COR-L47 (cell line): Measurements from ENCODE around the gene PRKCD.

Experiments
- DNase-seq: peaks from one replicate; lab custom pipeline; 2025; lab: John Stamatoyannopoulos, UW

Gene PRKCD

DNA sequence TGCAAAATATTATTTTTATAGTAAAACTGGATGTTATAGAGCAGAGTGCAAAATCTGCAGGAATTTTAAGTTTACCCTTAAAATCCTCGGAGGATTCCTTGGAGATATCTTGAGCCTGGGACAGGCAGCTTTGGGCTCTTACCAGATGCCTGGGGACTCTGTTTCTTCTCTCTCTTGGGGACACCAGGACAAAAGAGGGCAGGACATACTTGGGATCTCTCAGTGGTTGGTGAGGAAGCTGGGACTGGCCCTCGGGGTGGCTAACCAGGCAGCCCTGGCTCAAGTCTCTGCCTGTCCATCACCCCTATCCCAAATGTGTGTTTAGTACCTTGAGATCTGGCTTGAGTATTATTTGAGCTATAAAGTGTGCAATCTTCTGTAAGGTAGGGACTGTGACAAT is 56.2 kb downstream of the PRKCD start:
- DNase-seq: no peak

DNA sequence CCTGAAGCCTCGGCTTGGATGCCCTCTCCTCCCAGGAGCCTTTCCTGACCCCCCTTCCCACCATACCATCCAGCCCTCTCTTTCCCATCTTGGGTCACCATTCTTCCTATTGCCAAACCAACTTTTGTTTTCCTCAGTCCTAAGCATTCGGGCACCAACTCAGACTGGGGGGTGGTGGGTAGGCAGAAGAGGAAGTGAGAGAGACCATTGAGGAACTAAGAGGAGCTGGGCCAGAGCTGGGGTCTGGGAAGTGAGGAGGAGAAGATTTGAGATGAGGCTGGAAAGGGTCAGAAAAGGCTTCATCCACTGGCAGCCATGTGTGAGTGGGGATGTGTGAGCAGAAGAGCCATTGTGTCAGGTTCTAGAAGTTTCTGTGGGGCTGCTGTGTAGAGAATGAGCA is 57.1 kb downstream of the PRKCD start:
- DNase-seq: no peak

DNA sequence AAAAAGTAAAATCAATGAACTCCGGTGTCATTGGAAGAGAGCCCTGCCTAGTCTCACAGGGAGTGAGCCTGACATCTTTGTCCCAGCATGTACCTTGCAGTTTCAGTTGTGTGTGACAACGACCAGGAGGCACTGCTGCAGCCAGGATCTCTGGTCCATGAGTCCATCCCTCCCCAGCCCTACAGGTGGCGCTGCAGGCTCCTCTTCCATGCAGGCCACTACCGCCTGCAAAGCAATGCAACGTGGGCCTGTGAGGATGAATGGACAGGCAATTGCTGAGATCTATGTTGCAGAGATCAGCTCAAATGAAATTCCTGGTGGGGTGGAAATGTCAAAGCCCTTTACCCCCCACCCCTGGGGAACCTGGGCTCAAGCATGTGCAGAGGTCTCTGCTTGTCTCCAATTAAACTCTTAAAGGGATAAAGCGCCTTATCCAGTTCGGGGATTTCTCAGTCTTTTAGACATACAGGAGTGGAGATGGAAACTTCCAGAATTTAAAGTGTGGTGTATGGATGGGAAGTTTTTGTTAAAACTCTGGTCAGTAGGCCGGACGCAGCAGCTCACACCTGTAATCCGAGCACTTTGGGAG is 59.0 kb downstream of the PRKCD start:
- peak; percentile 21 for DNase-seq

DNA sequence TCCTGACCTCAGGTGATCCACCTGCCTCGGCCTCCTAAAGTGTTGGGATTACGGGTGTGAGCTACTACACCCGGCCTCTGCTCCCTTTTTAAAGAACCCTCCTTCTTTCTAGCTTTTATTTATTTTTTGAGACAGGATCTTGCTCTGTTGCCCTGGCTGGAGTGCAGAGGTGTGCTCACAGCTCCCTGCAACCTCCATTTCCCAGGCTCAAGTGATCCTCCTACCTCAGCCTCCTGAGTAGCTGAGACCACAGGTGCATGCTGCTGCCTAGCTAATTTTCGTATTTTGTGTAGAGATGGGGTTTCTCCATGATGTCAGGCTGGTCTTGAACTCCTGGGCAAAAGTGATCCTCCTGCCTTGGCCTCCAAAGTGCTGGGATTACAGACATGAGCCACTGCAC is 60.3 kb downstream of the PRKCD start:
- DNase-seq: no peak

DNA sequence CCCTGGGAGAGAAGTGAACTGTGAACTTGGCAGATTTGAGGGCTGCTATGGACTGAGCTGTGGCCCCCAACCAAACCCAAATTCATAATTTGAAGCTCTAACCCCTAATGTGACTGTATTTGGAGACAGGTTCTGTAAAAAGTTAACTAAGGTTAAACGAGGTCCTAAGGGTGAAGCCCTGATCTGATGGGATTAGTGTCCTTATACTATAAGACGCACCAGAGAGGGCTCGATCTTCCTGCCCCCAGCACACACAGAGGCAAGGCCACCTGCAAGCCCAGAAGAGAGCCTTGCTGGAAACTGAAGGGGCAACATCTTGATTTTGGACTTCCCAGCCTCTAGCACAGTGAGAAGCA is 60.8 kb downstream of the PRKCD start:
- no peak for DNase-seq

DNA sequence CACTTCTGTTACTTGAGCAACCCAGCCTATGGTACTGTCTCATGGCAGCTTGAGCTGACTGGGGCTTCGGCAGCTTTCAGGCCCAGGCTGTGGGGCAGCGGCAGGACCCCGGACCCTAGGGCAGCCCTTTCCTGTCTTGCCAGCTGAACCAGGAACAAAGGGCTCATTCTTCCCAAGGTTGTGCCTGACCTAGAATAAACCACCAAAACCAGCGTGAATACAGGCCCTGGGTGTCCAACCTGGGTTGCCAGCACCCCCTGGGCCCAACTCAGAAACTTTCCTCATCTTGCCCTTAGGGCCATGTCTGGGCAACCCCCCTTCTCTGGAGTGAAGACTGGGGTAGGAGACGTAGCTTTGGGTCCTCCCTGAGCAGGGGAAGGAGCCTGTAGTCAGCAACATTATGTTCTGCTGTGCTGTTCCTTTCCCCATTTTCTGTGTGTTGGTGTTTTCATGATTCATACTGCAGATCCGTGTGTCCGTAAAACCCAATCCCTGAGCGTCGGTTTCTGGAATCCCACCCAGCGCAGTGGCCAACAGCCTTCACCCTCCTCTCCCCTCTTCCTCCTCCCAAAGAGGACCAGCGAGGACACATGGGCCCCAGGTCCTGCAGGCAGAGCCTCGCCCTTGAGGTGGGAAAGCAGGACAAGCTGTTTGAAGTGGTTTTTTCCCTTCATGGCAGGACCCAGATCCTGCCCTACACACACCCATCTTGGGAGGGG is 61.3 kb downstream of the PRKCD start:
- no peak for DNase-seq

DNA sequence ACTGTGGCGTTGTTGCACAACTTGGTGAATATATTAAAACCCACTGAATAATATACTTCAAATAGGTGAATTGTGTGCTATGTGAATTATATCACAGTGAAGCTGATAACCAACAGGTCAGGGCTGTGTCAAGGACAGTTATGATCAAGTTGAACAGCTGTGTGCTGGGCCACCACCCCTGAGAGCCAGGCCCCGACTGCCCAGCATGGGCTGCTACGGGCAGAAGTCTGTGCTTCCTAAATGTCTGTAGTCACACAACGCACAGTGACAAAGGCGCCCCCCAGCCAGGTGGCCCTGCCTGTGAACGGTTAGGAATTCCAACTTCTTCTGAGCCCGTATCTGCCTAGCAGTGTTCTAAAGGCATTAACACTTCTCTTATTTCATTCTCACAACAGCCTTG is 62.0 kb downstream of the PRKCD start:
- no peak for DNase-seq

DNA sequence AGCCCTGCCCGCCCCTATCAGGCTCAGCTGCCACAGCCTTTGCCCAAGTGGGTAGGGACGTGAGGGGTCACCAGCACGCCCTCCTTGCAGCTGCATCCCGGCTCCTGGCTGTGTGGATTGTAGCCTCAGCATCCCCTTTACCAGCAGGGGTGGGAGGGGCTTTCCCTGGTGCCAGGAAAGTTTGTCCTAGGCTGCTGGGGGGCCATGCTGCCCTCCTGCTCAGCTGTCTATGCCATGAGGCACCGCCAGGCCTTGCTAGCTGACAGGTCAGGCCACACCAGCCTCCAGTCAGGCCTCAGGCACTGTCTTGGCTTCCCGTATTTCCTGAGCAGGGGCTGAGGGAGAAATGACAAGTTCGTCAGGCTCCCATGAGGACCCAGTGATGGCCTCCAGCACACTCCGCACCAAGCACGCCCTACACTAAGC is 62.5 kb downstream of the PRKCD start:
- no peak for DNase-seq

DNA sequence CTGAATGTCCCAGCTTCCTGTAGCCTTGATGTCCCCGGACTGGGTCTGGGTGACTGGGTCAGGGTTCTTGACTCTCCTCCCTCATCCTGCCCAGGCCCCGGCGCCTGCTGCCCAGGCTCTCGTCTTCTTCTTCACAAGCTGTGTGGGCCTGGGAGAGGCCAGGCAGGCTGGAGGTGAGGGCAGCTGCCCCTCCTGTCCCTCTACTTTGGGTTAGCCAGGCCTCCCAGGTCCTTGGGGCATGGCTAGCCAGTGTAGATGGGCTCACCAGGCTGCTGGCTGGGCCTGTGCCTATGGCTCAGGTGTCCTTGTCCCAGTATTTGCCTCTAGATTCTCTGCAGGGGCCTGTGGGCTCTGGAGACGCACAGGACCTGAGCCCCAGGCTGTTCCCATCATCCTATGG is 63.0 kb downstream of the PRKCD start:
- DNase-seq: no peak

DNA sequence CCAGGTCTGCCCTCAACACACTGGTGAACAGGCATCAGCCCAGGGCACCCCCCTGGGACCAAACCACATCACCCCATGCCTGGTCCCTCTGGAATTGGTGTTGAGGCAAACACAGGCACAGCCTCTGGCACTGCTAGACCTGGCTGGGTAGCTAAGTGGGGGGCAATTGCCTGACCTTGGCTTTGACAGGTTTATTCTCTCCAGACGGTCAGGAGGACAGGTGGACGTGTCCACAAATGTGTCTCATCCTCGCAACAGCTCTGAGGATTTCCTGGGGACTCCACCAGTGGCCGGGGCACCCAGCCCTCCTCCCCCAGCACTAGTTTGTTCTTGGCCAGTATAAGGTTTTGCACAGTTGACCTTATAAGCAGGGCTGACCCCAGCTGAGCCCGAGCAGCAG is 63.5 kb downstream of the PRKCD start:
- DNase-seq: no peak

DNA sequence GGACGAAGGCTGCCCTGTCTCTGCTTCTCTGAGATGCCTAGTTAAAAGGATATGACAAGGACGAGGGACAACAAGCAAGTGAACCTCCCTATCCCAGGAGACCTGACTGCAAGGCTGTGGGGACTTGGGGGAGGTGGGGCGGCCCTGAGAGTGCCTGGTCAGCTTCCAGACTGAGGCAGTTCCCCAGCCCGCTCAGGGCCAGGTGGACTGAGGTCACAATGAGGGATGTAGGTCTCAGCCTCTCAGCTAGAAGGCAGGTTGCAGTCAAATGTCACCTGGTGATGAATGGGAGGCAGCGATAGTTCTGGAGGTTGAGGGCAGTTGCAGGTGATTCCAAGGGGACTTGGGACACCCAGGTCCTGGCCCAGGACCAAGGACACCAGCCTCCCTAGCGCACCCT is 64.2 kb downstream of the PRKCD start:
- DNase-seq: no peak

DNA sequence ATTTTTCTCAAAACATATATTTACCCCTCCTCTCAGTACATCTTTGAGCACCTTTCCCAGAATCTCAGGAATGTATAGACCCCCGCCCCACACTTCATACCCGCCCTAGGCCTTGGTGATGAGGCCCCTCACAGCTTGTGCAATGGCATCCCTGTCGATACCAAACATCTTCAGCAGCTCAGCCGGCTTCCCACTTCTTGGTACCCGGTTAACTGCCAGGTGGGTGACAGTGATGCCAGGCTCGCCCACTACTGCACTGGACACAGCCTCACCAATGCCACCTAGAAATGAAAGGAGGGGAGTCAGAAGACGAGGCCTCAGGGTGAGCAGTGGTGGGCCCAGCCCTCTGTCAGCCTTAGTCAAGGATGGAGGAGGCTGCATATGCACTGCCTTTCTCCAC is 64.6 kb downstream of the PRKCD start:
- DNase-seq: no peak

DNA sequence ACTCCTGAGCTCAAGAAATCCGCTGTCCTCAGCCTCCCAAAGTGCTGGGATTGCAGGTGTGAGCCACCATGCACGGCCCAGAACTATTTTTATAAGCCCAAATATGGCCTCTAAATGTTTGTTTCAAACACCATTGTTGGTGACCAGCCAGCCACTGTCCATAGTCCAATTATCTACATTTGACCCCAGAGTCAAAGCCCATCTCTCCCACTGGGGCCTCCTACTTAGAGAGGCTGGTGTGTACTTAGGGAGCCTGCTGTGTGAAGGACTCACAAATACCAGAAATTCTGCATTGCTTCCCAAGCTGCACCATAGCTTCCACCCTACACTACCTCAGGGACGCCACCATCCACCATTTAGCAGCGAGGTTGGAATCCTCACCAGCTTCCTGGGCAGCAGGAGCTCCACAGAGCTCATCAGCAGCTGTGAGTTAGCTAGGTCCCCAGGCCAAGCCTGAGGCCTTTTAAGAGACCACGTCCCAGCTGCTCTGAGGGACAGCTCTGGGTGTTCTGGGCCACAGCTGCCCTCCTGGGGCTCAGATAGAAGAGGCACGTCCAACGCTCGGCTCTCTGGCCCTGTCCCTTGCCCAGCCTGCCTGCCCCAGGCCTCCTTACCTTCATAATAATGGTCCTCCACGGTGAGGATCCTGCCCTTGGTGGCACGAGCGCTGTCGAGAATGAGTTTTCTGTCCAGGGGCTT is 65.3 kb downstream of the PRKCD start:
- no peak for DNase-seq

DNA sequence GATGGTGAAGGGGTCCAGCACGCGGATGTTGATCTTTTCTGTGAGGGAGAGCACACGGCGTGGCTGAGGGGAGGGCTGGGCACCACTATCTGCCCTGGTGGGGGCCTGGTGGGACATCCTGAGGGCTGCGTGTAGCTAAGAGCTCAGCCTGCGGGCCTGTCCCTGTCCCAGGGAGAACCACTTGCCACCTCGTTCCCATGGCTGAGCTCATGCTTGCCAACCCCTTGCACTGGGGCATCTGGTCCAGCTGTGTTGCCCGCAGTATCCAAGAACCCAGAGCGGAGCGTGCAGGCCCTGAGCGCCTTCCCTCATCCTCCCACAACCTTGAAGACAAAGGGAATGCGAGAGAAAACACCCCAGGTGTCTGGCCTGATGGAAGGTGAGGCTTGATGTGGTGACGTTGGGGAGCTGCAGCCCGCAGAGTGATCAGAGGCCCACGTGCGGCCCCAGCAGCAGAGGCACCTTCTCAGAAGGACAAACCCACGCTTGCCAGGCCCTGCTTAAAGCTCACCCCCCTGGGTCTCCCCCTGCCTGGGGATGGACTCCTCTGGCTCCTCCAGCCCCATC is 65.9 kb downstream of the PRKCD start:
- no peak for DNase-seq

DNA sequence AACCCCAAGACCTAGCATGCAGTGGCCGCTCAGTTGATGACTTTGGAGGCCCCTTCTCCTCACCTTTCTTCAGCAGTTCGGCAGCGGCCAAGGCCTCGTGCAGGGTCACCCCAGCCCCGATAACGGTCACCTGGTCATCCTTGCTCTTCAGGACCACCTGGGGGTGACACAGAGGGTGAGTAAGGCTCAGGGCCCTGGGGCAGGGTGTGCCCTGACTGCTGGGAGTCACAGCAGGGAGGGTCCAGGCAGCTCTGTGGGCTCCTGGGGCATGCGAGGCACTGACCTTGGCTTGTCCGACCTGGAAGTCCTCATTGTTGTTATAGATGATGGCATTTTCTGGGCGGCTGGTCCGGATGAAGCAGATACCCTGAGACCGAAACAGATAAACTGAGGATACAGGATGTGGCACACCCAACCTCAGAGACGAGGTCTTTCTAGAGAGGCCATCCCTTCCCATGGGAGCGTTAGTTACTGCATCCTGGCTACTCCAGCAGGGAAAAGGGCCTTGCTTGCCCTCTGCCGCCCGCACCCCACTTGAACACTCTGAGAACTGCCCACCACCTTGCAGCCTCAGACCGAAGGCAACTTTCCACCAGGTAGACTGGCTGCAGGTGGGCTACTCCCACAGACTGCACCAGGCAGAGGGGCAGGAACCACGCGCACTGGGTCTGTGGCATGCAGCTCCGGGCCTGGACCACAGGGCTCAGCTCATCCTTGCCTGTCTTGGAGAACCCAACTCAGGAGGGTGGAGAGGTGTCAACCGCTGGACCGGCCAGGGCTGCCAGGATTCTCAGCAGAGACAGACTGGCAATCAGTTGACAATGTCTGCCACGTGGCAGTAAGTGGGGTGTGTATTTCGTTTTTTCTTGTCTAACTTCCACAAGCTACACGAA is 67.2 kb downstream of the PRKCD start:
- DNase-seq: no peak

DNA sequence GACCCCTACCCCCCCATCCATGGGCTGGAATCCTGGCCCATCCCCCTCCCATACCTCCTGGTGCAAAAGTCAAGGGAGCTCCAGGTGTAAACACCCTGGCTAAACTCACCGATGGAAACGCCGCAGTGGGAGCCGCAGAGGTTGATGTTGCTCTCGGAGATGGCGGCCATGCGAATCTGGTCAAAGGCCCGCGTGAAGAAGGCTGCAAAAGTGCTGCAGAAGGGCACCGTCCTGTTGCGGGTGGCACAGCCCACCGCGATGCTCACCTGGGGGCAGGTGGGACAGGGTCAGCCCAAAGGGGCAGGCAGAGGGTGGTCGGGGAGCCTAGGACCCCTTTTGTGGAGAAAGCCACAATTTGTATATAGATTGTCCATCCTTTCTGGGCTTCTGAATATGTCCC is 68.2 kb downstream of the PRKCD start:
- DNase-seq: no peak

DNA sequence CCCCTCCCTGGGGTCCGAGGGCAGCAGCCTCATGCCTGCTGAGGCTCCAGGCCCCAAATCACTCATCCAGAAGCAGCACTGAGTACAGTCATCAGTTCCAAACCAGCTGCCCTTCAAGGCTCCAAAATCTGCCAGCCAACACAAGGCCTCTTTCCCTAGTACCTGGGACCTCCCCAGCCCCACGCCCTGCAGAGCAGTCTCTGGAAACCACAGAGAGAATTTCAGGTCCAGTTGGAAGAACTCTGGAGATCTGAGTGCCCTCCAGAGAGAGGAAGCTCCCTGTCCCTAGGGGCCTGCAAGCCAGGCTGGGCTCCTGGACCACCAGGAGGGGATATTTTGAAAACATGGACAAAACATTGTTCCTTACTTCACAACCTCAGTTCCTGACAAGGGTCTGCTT is 68.6 kb downstream of the PRKCD start:
- DNase-seq: no peak

DNA sequence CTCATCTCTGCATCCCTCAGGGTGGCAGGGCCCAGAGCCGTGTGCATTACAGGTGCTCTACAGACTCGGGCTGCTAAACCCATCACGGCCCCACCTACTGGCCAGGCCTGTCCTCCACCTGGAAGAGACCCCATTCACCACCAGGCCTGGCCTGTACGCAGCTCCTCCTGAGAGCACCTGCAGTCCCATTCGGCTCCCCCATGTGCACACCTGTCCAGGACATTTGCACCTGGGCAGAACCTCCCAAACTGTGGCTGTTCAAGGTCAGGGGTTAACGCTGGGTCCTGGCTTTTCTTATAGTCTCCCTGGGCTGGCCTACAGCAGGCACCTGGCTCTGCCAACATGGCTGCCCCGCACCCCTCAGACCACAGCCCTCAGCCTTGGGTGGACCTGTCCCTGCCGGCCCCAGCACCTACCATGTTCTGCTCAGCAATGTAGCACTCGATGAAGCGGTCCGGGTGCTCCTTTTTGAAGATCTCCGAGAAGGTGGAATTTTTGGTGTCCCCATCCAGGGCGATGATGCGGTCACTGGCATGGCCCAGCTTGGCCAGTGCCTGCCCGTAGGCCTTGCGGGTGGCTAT is 69.1 kb downstream of the PRKCD start:
- DNase-seq: no peak

DNA sequence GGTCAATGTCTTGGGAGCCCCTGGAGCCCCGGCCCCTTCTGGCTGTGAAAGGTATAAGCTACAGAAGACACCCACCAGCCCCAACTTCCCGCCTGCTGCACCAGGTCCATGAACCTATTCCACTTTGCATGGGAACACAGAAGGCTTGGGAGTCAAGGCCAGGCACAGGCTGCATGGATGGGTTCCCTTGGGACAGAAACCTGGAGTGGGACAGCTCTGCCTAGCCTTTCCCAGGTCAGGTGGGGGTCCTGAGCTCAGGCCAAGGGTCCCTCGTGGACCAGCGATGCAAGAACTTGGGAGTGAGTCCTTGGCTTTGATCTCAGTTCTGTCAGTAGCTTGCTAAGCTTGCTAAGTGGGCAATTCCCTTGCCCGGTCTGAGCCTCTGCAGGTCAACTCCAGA is 69.8 kb downstream of the PRKCD start:
- no peak for DNase-seq

DNA sequence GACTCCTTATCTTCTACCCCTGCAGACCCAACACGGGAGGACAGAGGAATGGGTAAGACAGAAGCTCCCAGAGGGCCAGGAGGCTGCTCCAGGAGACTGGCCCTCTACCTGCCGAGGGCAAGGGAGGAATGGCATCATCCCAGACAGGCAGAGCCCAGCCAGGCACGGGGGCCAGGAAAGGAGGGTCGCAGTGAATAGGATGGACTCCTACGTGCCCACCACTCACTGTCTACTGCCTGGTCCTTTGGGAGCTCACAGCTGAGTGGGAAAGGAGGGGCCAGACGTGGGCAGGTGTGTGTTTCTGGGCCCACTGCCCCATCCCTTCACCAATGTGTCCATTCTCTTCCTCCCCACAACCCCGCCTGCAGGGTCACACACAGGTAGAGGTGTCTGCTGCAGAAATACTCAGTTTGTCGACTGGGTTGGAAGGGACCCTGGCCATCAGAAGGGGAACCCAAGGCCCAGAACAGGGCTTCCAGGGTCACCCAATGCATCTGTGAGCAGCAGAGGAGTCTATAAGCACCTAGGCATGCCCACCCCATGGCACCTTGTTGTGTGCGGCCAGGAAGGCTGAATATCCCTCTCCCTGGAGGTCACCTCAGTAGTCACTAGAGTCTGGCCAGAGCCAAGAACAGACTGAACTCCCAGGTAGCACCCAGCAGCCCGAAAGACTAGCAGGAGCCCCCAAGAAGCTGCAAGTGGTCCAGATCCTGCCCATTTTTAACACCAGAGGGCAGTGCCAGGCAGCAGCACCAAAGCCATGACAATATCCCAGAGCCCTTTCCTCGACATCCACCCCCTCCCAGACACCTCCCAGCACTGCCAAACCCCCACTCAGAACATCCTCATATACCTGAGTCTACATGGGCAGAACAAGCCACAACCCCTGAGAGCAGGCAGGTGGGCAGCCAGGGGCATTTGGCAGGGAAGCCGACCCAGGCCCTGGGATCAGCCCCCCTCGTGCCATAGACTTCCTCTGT is 70.8 kb downstream of the PRKCD start:
- DNase-seq: no peak
